Activated naive CD4-positive, alpha-beta T cell treated with anti-CD3 and anti-CD28 coated beads, Interleukin-2, amount 50 U/mL, for 16 hours (primary cell): Measurements from ENCODE around the gene RHOU.

ENCODE experiments used
- DNase-seq: peaks from one replicate; pipeline ENCODE4 v3.0.0-alpha.2; 2020

Gene RHOU

GRCh38 chr1:228786361-228787129 lies 51.3 kb downstream of the RHOU start:
- DNase-seq, result no peak

GRCh38 chr1:228791791-228792190 lies 56.5 kb downstream of the RHOU start:
- no peak for DNase-seq

- no peak for DNase-seq
Measured at GRCh38 chr1:228792601-228793000, 57.3 kb downstream of the RHOU start.

GRCh38 chr1:228793032-228793431 lies 57.8 kb downstream of the RHOU start:
- DNase-seq, result no peak

GRCh38 chr1:228794173-228794572 lies 58.9 kb downstream of the RHOU start:
- peak; percentile 23 for DNase-seq

- peak; percentile 55 for DNase-seq
Measured at GRCh38 chr1:228794810-228795209, 59.5 kb downstream of the RHOU start.

- no peak for DNase-seq
Measured at GRCh38 chr1:228795596-228795995, 60.3 kb downstream of the RHOU start.
